ENCODE measurements around the gene ADAMTS17. TPM values are rescaled to one million over a fixed set of nuclear protein-coding genes. Genes with fewer than 3 reads are reported as not detected.

ADAMTS17 gene
- total RNA-seq, 1 experiment from 2014 or later, result 1.8 TPM

- TF ChIP-seq, protein P1, sequence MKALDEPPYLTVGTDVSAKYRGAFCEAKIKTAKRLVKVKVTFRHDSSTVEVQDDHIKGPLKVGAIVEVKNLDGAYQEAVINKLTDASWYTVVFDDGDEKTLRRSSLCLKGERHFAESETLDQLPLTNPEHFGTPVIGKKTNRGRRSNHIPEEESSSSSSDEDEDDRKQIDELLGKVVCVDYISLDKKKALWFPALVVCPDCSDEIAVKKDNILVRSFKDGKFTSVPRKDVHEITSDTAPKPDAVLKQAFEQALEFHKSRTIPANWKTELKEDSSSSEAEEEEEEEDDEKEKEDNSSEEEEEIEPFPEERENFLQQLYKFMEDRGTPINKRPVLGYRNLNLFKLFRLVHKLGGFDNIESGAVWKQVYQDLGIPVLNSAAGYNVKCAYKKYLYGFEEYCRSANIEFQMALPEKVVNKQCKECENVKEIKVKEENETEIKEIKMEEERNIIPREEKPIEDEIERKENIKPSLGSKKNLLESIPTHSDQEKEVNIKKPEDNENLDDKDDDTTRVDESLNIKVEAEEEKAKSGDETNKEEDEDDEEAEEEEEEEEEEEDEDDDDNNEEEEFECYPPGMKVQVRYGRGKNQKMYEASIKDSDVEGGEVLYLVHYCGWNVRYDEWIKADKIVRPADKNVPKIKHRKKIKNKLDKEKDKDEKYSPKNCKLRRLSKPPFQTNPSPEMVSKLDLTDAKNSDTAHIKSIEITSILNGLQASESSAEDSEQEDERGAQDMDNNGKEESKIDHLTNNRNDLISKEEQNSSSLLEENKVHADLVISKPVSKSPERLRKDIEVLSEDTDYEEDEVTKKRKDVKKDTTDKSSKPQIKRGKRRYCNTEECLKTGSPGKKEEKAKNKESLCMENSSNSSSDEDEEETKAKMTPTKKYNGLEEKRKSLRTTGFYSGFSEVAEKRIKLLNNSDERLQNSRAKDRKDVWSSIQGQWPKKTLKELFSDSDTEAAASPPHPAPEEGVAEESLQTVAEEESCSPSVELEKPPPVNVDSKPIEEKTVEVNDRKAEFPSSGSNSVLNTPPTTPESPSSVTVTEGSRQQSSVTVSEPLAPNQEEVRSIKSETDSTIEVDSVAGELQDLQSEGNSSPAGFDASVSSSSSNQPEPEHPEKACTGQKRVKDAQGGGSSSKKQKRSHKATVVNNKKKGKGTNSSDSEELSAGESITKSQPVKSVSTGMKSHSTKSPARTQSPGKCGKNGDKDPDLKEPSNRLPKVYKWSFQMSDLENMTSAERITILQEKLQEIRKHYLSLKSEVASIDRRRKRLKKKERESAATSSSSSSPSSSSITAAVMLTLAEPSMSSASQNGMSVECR (CRISPR knock-in tag; IDR thresholded peaks at IDR 0.05; ENCODE audit: borderline replicate concordance), result no peak
- TF ChIP-seq MAX (CRISPR knock-in tag; IDR thresholded peaks at IDR 0.05) (no peak), NR2C2 (CRISPR knock-in tag; IDR thresholded peaks at IDR 0.05) (no peak)
- TF ChIP-seq, protein P2, sequence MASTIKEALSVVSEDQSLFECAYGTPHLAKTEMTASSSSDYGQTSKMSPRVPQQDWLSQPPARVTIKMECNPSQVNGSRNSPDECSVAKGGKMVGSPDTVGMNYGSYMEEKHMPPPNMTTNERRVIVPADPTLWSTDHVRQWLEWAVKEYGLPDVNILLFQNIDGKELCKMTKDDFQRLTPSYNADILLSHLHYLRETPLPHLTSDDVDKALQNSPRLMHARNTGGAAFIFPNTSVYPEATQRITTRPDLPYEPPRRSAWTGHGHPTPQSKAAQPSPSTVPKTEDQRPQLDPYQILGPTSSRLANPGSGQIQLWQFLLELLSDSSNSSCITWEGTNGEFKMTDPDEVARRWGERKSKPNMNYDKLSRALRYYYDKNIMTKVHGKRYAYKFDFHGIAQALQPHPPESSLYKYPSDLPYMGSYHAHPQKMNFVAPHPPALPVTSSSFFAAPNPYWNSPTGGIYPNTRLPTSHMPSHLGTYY (CRISPR knock-in tag; IDR thresholded peaks at IDR 0.05), result no peak
These were observed 359.7 kb downstream of the ADAMTS17 start (continued) for GRCh38 chr15:99981839-99982658.

DNA sequence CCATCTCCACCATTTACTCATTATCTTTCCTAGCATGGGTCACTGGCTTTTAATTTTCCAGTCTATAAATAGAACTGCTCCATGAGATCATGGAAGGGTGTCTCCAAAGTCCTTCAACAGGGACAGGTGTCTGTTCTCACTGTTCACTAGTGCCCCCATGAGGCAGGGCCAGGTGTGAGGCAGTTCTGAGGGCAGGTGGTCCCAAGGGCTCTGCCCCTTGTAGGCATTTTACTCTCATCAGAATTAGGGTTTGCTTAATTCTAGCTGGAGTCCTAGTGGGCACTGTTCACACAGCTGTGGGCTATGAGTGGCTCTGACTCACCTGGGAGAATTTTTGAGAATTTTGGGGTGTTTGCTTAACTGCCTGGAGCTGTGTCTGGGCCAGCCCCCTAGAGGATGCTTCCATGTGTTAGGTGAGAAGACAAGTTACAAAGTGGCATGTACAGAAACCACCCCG is 360.6 kb downstream of the ADAMTS17 start:
- ChIA-PET POLR2A (interaction anchor here (0.7 kb wide), 1 partner anchor 361 kb away, joined by 3 read pairs; no protein-coding TSS in a partner anchor), CTCF (interaction anchor here (0.6 to 3.4 kb wide), 13 partner anchors 9 to 440 kb away, joined by 3 to 23 read pairs (median 6); partner anchors contain the start of gene ADAMTS17)
- Mint-ChIP-seq H3K27me3 (ENCODE audit: low read depth) (no peaks in the 10 kb centered on the region; the same call in 1 of the 2 replicates), H3K27ac (no peak overlapping the region; the same call in 1 of the 2 replicates), H3K9me3 (no peaks in the 10 kb centered on the region), H3K4me3 (no peak overlapping the region), H3K4me1 (peaks cover 47% of the 10 kb centered on the region), H3K36me3 (no peaks in the 10 kb centered on the region)
- ATAC-seq (peak; percentile 14), DNase-seq (ENCODE audit: low spot score) (peak; percentile 49)
- TF ChIP-seq ZMAT4 (CRISPR knock-in tag; IDR thresholded peaks at IDR 0.05) (no peak), NR2C2 (CRISPR knock-in tag; IDR thresholded peaks at IDR 0.05) (no peak), ZNF396 (CRISPR knock-in tag; IDR thresholded peaks at IDR 0.05; ENCODE audit: borderline replicate concordance) (no peak), SOX15 (CRISPR knock-in tag; IDR thresholded peaks at IDR 0.05) (no peak), PREB (CRISPR knock-in tag; IDR thresholded peaks at IDR 0.05; ENCODE audit: borderline replicate concordance) (no peak)
- TF ChIP-seq, protein P3, sequence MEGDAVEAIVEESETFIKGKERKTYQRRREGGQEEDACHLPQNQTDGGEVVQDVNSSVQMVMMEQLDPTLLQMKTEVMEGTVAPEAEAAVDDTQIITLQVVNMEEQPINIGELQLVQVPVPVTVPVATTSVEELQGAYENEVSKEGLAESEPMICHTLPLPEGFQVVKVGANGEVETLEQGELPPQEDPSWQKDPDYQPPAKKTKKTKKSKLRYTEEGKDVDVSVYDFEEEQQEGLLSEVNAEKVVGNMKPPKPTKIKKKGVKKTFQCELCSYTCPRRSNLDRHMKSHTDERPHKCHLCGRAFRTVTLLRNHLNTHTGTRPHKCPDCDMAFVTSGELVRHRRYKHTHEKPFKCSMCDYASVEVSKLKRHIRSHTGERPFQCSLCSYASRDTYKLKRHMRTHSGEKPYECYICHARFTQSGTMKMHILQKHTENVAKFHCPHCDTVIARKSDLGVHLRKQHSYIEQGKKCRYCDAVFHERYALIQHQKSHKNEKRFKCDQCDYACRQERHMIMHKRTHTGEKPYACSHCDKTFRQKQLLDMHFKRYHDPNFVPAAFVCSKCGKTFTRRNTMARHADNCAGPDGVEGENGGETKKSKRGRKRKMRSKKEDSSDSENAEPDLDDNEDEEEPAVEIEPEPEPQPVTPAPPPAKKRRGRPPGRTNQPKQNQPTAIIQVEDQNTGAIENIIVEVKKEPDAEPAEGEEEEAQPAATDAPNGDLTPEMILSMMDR (IDR thresholded peaks at IDR 0.05), result 0 out of 2 replicates have a peak, but pooled peaks have one; percentile 14

DNA sequence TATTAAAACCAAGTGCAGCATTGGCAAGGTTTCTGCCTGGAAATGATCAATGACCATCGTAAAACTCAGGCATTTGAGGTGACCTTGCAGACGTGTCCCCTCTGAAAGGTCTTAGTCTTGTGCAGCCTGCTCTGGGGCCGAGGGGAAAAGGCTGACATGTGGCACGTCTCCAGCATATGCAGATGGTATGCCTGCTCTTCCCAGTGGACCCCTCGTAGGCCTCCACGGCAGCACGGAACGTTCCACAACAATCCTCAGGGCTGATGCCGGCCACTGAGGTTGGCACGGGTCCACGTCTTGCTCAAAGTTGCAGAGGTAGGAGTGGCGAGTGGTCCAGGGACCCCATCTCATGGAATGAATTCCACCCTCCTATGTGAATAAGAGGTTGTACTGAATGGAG is 361.0 kb downstream of the ADAMTS17 start:
- Mint-ChIP-seq H3K27ac (no peak overlapping the region), H3K4me1 (peaks cover 49% of the 10 kb centered on the region), H3K27me3 (ENCODE audit: low read depth) (no peaks in the 10 kb centered on the region; the same call in 1 of the 2 replicates), H3K9me3 (no peaks in the 10 kb centered on the region), H3K4me3 (no peak overlapping the region), H3K36me3 (no peaks in the 10 kb centered on the region)
- DNase-seq (ENCODE audit: low spot score), result no peak
- no peak for ATAC-seq
- ChIA-PET POLR2A (no interaction called here), CTCF (interaction anchor here (1.3 to 3.4 kb wide), 7 partner anchors 14 to 369 kb away, joined by 3 to 23 read pairs (median 8); partner anchors contain the start of gene ADAMTS17)
- TF ChIP-seq, protein P4, sequence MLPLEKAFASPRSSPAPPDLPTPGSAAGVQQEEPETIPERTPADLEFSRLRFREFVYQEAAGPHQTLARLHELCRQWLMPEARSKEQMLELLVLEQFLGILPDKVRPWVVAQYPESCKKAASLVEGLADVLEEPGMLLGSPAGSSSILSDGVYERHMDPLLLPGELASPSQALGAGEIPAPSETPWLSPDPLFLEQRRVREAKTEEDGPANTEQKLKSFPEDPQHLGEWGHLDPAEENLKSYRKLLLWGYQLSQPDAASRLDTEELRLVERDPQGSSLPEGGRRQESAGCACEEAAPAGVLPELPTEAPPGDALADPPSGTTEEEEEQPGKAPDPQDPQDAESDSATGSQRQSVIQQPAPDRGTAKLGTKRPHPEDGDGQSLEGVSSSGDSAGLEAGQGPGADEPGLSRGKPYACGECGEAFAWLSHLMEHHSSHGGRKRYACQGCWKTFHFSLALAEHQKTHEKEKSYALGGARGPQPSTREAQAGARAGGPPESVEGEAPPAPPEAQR (CRISPR knock-in tag; IDR thresholded peaks at IDR 0.05), result no peak
- TF ChIP-seq ZNF138 (CRISPR knock-in tag; conservative IDR thresholded peaks at IDR 0.05), result no peak
- TF ChIP-seq SP1 (CRISPR knock-in tag; conservative IDR thresholded peaks at IDR 0.05), result no peak
- TF ChIP-seq MYBL2 (CRISPR knock-in tag; IDR thresholded peaks at IDR 0.05), result no peak
- TF ChIP-seq, protein P2 (CRISPR knock-in tag; IDR thresholded peaks at IDR 0.05), result no peak
- TF ChIP-seq KAT7 (CRISPR knock-in tag; IDR thresholded peaks at IDR 0.05; ENCODE audit: borderline replicate concordance), result no peak
- TF ChIP-seq JAZF1 (CRISPR knock-in tag; IDR thresholded peaks at IDR 0.05), result no peak
- TF ChIP-seq TCF7 (CRISPR knock-in tag; IDR thresholded peaks at IDR 0.05; ENCODE audit: low read depth), result no peak
- no peak for TF ChIP-seq RORB (CRISPR knock-in tag; IDR thresholded peaks at IDR 0.05)
